Dendritic cell treated with granulocyte-macrophage colony-stimulating factor and Interleukin-4, amounts not matched to agents 40 ng/mL and 50 ng/mL, for 4 days (primary cell): ENCODE results near the gene SHISA9.

Experiments
- H3K27ac Mint-ChIP-seq: one replicate; pipeline ENCODE4 v1.8.0; 2022; ENCODE audit warnings: mild to moderate bottlenecking, mixed read lengths
- H3K27me3 Mint-ChIP-seq: one replicate; pipeline ENCODE4 v1.8.0; 2022; ENCODE audit warnings: mild to moderate bottlenecking, mixed read lengths
- H3K36me3 Mint-ChIP-seq: one replicate; pipeline ENCODE4 v1.8.0; 2022; ENCODE audit warnings: low read depth, mixed read lengths
- H3K4me1 Mint-ChIP-seq: one replicate; pipeline ENCODE4 v1.8.0; 2022; ENCODE audit warnings: low read depth, mixed read lengths
- H3K4me3 Mint-ChIP-seq: one replicate; pipeline ENCODE4 v1.8.0; 2022; ENCODE audit warnings: mild to moderate bottlenecking, moderate library complexity, mixed read lengths
- H3K9me3 Mint-ChIP-seq: one replicate; pipeline ENCODE4 v1.8.0; 2022; ENCODE audit warnings: mixed read lengths
- intact Hi-C: fragments of 100-400 bp; cut with micrococcal nuclease; formaldehyde crosslinking; loops from one replicate; pipeline ENCODE4 v1.15.0; 2022

Gene SHISA9

GRCh38 chr16:12881182-12881581, 20.2 kb upstream of the SHISA9 start:
- peaks cover 8% of the 10 kb centered on the region for H3K9me3 Mint-ChIP-seq
- intact Hi-C loops = no loop called here
- peaks cover 6% of the 10 kb centered on the region for H3K27me3 Mint-ChIP-seq
- H3K27ac Mint-ChIP-seq = no peak overlapping the region
- H3K36me3 Mint-ChIP-seq = no peaks in the 10 kb centered on the region
- H3K4me1 Mint-ChIP-seq = no peaks in the 10 kb centered on the region
- no peak overlapping the region for H3K4me3 Mint-ChIP-seq

DNA sequence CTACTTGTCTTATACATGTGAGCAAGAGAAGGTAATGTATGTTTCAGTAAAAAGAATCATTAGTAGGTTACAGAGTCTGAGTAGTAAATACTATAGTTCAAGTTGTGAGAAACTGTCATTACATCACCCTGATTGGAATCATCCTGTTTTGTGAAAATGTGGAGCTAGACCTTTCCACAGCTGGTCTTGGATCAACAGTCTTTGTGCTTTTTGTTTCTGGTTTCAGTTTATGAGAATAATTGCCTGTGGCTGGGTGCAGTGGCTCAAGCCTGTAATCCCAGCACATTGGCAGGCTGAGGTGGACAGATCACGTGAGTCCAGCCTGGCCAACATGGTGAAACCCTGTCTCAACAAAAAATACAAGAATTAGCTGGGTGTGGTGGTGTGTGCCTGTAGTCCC, 19.7 kb upstream of the SHISA9 start:
- no peak overlapping the region for H3K27ac Mint-ChIP-seq

GRCh38 chr16:12885742-12886141, 15.7 kb upstream of the SHISA9 start:
- no peaks in the 10 kb centered on the region for H3K9me3 Mint-ChIP-seq
- no peaks in the 10 kb centered on the region for H3K4me1 Mint-ChIP-seq
- no peak overlapping the region for H3K27ac Mint-ChIP-seq
- H3K4me3 Mint-ChIP-seq = no peak overlapping the region
- H3K27me3 Mint-ChIP-seq = peaks cover 15% of the 10 kb centered on the region
- intact Hi-C loops = no loop called here
- H3K36me3 Mint-ChIP-seq = no peaks in the 10 kb centered on the region

More for the DNA sequence above, 19.7 kb upstream of the SHISA9 start:
- Mint-ChIP-seq H3K4me1 (no peaks in the 10 kb centered on the region), H3K36me3 (no peaks in the 10 kb centered on the region), H3K9me3 (peaks cover 8% of the 10 kb centered on the region), H3K4me3 (no peak overlapping the region), H3K27me3 (peaks cover 6% of the 10 kb centered on the region)
- intact Hi-C loops = no loop called here

DNA sequence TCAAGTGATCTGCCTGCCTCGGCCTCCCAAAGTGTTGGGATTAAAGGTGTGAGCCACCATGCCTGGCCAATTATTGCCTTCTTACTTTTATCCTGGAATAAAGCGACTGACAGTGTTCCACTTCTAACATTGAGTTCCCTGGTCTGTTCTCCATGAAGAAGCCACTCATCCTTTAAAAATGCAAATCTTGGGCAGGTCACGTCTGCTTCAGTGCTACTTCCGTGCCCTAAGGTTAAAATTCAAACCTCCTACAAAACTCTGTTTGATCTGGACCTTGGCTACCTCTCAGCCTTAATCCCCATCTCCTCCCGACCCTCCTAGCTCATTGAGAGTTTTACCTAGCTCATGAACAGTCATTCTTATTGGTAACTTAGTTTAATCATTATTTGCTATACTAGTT, 9.6 kb upstream of the SHISA9 start:
- Mint-ChIP-seq H3K27me3 (peaks cover 18% of the 10 kb centered on the region), H3K36me3 (no peaks in the 10 kb centered on the region), H3K4me1 (no peaks in the 10 kb centered on the region), H3K4me3 (no peak overlapping the region), H3K9me3 (no peaks in the 10 kb centered on the region), H3K27ac (no peak overlapping the region)
- intact Hi-C loops = no loop called here

DNA sequence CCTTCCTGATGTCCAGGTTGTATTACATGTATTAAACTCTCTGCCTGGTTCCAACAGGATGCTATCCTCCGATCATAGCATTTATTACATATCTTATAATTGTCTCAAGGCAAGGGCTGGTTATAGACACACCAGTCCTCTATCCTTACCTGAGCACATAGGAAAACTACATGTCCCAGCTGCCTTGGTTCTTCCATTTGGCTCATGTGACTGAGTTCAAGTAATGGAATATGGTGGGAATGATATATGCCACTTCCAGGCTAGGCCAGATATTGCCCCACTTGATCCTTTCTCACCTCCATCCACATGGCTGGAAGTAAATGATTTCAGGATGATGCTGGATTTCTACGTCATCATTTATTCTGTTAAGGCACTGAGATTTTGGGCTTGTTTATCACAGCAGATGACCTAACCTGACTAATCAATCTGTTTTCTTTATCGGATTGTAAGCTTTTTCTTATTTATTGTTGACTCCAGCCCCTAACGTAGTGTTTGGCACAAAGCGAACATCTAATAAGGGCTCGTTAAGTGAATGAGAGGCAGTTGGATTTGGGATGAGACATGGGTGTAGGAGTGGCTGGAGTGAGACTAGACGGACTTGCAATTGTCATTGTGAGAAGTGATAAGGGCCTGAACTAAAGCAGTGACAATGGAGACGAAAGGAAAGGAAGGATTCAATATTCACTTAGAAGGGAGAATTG, 8.2 kb upstream of the SHISA9 start:
- H3K9me3 Mint-ChIP-seq = no peaks in the 10 kb centered on the region
- no peak overlapping the region for H3K4me3 Mint-ChIP-seq
- peaks cover 18% of the 10 kb centered on the region for H3K27me3 Mint-ChIP-seq
- no peaks in the 10 kb centered on the region for H3K36me3 Mint-ChIP-seq
- intact Hi-C loops = no loop called here
- H3K4me1 Mint-ChIP-seq = no peaks in the 10 kb centered on the region
- H3K27ac Mint-ChIP-seq = no peak overlapping the region

- Mint-ChIP-seq H3K27ac (no peak overlapping the region), H3K27me3 (peaks cover 44% of the 10 kb centered on the region), H3K9me3 (no peaks in the 10 kb centered on the region), H3K36me3 (no peaks in the 10 kb centered on the region), H3K4me1 (no peaks in the 10 kb centered on the region), H3K4me3 (no peak overlapping the region)
- intact Hi-C loops = no loop called here
These were observed 4.8 kb upstream of the SHISA9 start for GRCh38 chr16:12896562-12896961.

DNA sequence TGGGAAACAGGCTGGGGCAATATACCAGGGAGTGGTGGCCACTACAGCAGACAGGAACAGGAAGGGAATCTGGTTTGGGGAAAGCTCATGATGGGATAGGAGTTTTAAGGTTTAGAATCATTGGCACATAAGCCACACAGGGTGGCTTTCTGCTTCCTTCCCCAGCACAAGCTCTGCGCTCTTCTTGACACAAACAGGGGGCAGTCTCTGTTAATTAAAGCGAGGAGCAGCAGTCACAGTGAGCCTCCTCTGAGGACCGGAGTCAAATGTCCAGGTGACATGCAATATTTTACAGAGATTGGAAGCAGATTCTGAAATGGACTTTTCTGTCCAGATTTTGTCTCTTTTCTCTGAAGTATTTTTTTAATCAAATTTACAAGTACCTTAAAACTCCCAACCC, 2.8 kb upstream of the SHISA9 start:
- Mint-ChIP-seq H3K4me1 (no peaks in the 10 kb centered on the region), H3K27ac (no peak overlapping the region), H3K4me3 (no peak overlapping the region), H3K9me3 (no peaks in the 10 kb centered on the region), H3K27me3 (peaks cover 58% of the 10 kb centered on the region), H3K36me3 (no peaks in the 10 kb centered on the region)
- intact Hi-C loops = no loop called here

DNA sequence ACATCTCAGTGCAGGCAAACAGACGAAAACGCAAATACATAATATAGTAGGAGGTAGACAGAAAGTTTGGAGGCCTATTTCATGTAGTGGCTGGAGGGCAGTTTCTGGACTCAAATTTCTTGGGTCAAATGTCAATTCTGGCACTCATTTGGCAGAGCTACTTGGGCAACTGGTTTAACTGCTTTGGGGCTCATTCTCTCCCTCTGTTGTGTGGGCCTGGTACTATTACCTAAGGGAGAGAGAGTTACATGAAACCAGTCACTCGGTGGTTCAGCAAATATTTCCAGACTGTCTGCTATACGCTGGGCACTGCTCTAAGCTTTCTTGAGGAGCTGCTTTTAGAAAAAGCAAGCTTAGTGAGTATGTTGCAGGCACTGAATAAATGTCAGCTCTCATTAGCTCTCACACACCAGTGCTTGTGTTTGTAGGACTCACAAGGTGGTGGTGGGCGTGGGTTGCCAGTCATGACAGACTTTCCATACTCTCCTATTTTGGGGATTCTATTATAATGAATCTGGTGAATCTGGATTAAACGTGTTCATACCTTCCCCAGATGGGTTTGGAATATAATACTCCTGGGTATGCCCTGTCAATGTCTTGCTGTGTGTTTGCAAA, 1.8 kb upstream of the SHISA9 start:
- Mint-ChIP-seq H3K27ac (no peak overlapping the region), H3K9me3 (no peaks in the 10 kb centered on the region), H3K4me3 (no peak overlapping the region), H3K27me3 (peaks cover 67% of the 10 kb centered on the region), H3K36me3 (no peaks in the 10 kb centered on the region), H3K4me1 (no peaks in the 10 kb centered on the region)
- intact Hi-C loops = no loop called here

DNA sequence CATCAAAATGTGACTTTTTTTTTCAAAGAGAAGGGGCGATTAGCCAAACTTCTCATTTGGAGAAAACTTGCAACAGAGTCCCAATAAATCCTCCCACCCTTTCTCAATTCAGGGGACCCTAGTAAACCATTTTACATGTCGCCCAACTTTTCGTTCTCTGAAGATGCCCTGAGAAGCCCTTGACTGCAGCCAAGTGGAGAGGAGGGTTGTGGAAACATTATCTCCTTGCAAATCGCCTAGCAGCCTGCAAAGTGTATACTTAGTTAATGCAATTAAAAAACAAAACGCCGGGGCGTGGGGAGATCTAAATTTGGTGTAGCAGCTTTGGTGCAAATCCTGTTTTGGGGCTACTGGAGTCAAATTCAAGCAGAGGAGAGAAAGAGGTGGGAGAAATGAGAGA, 1.2 kb upstream of the SHISA9 start:
- Mint-ChIP-seq H3K27ac (no peak overlapping the region), H3K4me1 (no peaks in the 10 kb centered on the region), H3K9me3 (no peaks in the 10 kb centered on the region), H3K27me3 (peaks cover 72% of the 10 kb centered on the region), H3K4me3 (no peak overlapping the region), H3K36me3 (no peaks in the 10 kb centered on the region)
- intact Hi-C loops = no loop called here

GRCh38 chr16:12900599-12901203, 697 bp upstream of the SHISA9 start:
- no peaks in the 10 kb centered on the region for H3K9me3 Mint-ChIP-seq
- H3K27me3 Mint-ChIP-seq = peaks cover 75% of the 10 kb centered on the region
- H3K4me3 Mint-ChIP-seq = no peak overlapping the region
- H3K4me1 Mint-ChIP-seq = no peaks in the 10 kb centered on the region
- no peak overlapping the region for H3K27ac Mint-ChIP-seq
- intact Hi-C loops = no loop called here
- no peaks in the 10 kb centered on the region for H3K36me3 Mint-ChIP-seq

DNA sequence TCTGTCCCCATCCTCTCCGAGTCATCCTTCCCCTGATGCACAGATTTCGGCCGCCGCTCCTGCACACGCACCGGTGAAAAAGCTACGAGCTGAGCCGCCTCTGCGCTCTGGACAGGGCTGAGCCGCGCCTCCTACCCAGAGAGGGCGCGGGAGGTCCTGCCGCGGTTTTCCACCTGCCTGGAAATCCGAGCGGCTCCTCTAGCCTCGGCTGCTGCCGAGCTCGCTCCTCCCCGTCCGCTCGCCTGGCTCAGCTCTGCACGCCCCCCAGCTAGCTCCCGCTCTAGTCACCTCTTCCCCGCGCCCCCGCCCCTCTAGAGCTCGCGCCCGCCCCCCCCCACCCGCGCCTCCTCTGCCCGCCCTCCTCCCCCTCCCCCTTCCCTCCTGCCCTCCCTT, 198 bp upstream of the SHISA9 start:
- intact Hi-C loops = no loop called here
- Mint-ChIP-seq H3K27ac (no peak overlapping the region), H3K36me3 (no peaks in the 10 kb centered on the region)

DNA sequence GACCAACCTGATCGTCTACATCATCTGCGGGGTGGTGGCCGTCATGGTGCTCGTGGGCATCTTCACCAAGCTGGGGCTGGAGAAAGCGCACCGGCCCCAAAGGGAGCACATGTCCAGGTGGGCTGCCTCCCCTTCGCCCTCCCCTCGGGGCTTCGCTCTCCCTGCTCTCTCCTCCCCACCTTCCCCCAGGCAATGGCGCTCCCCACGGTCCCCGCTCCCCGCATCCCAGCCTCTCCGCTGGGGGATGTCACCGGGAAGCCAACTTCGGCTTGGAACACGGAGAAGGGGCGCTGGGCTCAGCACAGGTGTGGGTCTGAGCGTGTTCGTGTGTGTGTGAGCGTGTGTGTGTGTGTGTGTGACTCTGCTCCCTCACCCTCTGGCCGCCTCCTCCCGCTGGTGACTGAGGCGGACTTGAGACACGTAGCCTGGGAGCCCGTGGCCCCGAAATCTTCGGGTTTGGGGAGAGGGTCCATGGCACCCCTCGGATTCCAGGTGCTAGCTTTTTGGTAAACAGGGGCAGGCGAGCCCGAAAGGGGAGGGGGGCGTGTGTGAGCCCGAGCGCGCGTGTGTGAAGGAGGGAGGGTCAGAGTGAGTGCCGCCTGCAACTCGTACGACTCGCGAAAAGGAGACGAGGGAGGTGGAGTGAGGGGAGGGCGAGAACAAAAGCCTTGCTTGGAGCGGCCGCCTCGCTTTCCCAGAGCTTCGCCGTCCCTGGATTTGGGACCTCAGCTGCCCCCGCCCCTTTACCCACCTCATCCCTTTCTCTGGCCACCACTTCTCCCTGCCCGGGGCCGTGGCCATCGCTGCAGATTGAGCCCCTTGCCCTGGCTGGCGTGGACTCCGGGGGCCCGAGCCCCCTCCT, 1.3 kb downstream of the SHISA9 start:
- Mint-ChIP-seq H3K9me3 (no peaks in the 10 kb centered on the region), H3K36me3 (no peaks in the 10 kb centered on the region), H3K27ac (no peak overlapping the region), H3K4me1 (no peaks in the 10 kb centered on the region), H3K4me3 (no peak overlapping the region), H3K27me3 (peaks cover 82% of the 10 kb centered on the region)
- intact Hi-C loops = no loop called here

More for the DNA sequence above, 198 bp upstream of the SHISA9 start:
- H3K4me3 Mint-ChIP-seq = no peak overlapping the region
- H3K27me3 Mint-ChIP-seq = peaks cover 79% of the 10 kb centered on the region
- no peaks in the 10 kb centered on the region for H3K9me3 Mint-ChIP-seq
- H3K4me1 Mint-ChIP-seq = no peaks in the 10 kb centered on the region

DNA sequence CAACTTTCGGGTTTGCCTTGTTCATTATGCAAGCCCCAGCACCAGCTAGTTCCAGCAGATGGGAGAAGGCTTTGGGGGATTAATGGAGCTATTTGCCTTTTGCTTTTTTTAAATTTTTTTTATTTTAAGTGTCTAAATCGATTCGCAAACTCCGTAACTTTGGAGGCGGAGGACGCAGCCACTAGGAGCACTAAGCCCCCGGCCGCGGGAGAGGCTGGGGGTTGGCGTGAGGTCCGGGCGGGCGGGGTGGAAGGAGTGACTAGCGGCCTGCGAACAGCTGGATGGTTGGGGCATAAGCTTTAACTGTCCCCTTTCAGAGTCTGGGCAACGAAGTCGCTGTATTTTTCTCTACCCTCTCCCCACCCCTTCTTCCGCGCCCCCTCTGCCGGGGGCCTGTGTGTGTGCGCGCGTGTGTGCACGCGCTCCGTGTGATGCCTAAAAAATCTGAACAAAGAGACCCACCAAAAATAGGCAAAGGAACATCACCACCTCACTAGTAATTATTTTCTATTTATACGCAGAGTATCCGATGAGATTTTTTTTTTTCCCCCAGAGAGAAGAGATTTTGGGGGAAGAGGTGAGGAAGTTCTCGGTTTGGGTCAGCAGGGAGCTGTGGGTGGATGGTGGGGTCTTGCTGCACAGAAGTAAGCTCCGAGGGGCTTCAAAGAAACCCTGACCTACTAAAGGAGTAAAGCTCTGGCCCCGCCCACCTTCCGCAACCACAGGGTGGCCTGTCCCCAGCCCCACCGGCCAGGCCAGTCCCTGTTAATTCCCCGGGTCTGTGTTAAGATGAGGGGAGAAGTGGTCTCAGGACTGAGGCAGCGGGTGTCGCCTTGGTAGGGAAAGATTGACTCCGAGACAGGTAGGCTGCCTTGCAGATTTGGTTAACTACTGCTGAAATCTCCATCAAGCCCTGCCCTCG, 2.3 kb downstream of the SHISA9 start:
- peaks cover 80% of the 10 kb centered on the region for H3K27me3 Mint-ChIP-seq

More for the DNA sequence above, 2.3 kb downstream of the SHISA9 start:
- Mint-ChIP-seq H3K9me3 (no peaks in the 10 kb centered on the region), H3K36me3 (no peaks in the 10 kb centered on the region), H3K4me3 (no peak overlapping the region), H3K27ac (no peak overlapping the region), H3K4me1 (no peaks in the 10 kb centered on the region)
- intact Hi-C loops = no loop called here
